OCI-LY3 (cell line): ENCODE results near the gene SPI1.

ENCODE experiments used
- CTCF ChIP-seq: fragments of 200-600, 300-600 bp; sonication (generic); IDR thresholded peaks from 2 replicates; pipeline ENCODE4 v1.5.1; 2014; ENCODE audit warnings: antibody characterized with exemption, low read length, low read depth
- EZH2phosphoT487 ChIP-seq: fragments of 200-600 bp; shearing (Covaris generic); IDR thresholded peaks from 2 replicates; pipeline ENCODE4 v1.6.1; 2018; ENCODE audit warnings: antibody characterized with exemption, mixed run types, low read depth

- TF ChIP-seq CTCF = no peak
- TF ChIP-seq EZH2phosphoT487 = no peak
These were observed 15.6 kb upstream of the SPI1 start for GRCh38 chr11:47394050-47394321.
